DMS53 treated with DMSO at 0.1 percent for 48 hours (cell line): ENCODE results near the gene KLC1.

Source experiments
- DNase-seq: peaks from one replicate; lab custom pipeline; 2025; ENCODE audit not compliant: unreplicated experiment; lab: John Stamatoyannopoulos, UW

The KLC1 gene

GRCh38 chr14:103748534-103748857 is 119.5 kb downstream of the KLC1 start:
- no peak for DNase-seq

GRCh38 chr14:103749452-103749851 is 120.4 kb downstream of the KLC1 start:
- DNase-seq, result no peak

- DNase-seq, result no peak
Measured at GRCh38 chr14:103749860-103750259, 120.8 kb downstream of the KLC1 start.
